ENCODE measurements around the gene NEAT1.

Gene NEAT1

GRCh38 chr11:65433657-65434056, 11.1 kb downstream of the NEAT1 start:
- DNase-seq (ENCODE audit: low read depth in 3 of 3, low spot score in 1 of 3) = no peak

- no peak for DNase-seq (ENCODE audit: low read depth in 3 of 3, low spot score in 1 of 3)
Measured at GRCh38 chr11:65434057-65434666, 11.6 kb downstream of the NEAT1 start.

- no peak for DNase-seq (ENCODE audit: low read depth in 3 of 3, low spot score in 1 of 3)
Measured at GRCh38 chr11:65434667-65435410, 12.2 kb downstream of the NEAT1 start.

- no peak for DNase-seq (ENCODE audit: low read depth in 3 of 3, low spot score in 1 of 3)
Measured at GRCh38 chr11:65435411-65435931, 12.9 kb downstream of the NEAT1 start.

- no peak for DNase-seq (ENCODE audit: low read depth in 3 of 3, low spot score in 1 of 3)
Measured at GRCh38 chr11:65435981-65436411, 13.4 kb downstream of the NEAT1 start.

GRCh38 chr11:65436412-65437032, 13.9 kb downstream of the NEAT1 start:
- DNase-seq (ENCODE audit: low read depth in 3 of 3, low spot score in 1 of 3) = no peak

- DNase-seq (ENCODE audit: low read depth in 3 of 3, low spot score in 1 of 3) = no peak
Measured at GRCh38 chr11:65437436-65438227, 15.0 kb downstream of the NEAT1 start.

- DNase-seq (ENCODE audit: low read depth in 3 of 3, low spot score in 1 of 3) = no peak
Measured at GRCh38 chr11:65438257-65439151, 15.9 kb downstream of the NEAT1 start.

GRCh38 chr11:65439331-65440181, 17.0 kb downstream of the NEAT1 start:
- DNase-seq (ENCODE audit: low read depth in 3 of 3, low spot score in 1 of 3) = no peak

GRCh38 chr11:65440831-65441499, 18.4 kb downstream of the NEAT1 start:
- DNase-seq (ENCODE audit: low read depth in 3 of 3, low spot score in 1 of 3) = no peak

- DNase-seq (ENCODE audit: low read depth in 3 of 3, low spot score in 1 of 3) = no peak
Measured at GRCh38 chr11:65442842-65443331, 20.3 kb downstream of the NEAT1 start.

- no peak for DNase-seq (ENCODE audit: low read depth in 3 of 3, low spot score in 1 of 3)
Measured at GRCh38 chr11:65444314-65445051, 21.9 kb downstream of the NEAT1 start.

GRCh38 chr11:65445101-65445603, 22.6 kb downstream of the NEAT1 start:
- DNase-seq (ENCODE audit: low read depth in 3 of 3, low spot score in 1 of 3) = no peak

- DNase-seq (ENCODE audit: low read depth in 3 of 3, low spot score in 1 of 3) = no peak
Measured at GRCh38 chr11:65445604-65446445, 23.2 kb downstream of the NEAT1 start.

GRCh38 chr11:65446446-65447277, 24.1 kb downstream of the NEAT1 start:
- no peak for DNase-seq (ENCODE audit: low read depth in 3 of 3, low spot score in 1 of 3)

GRCh38 chr11:65448074-65448417, 25.4 kb downstream of the NEAT1 start:
- DNase-seq (ENCODE audit: low read depth in 3 of 3, low spot score in 1 of 3) = no peak

Measured in stimulated activated CD4-positive, alpha-beta T cell treated with anti-CD3 and anti-CD28 coated beads, TNF-alpha, amount 100 ng/mL, for 1 hour (primary cell).